Activated T-cell treated with anti-CD3 and anti-CD28 coated beads, Interleukin-2, amount 50 U/mL, for 48 hours (primary cell): ENCODE data around the gene OR4N5.
"Not testable (repeated sequence)": the region's sequence is repeated elsewhere in the genome, so short reads cannot be mapped to it uniquely, and the experiment has no call there.

Source experiments
- DNase-seq, 2 experiments: peaks; one replicate each; pipeline ENCODE4 v3.0.0-alpha.2; 2020

OR4N5 gene

GRCh38 chr14:20138520-20138919, at the start of gene OR4N5:
Gene OR4N5 (plus strand): TSS chr14:20138820. CDS start chr14:20143736, 4,916 bp downstream.
- DNase-seq, result no peak

- no peak for DNase-seq
Measured at GRCh38 chr14:20092050-20092449, 46.6 kb upstream of the OR4N5 start.

- DNase-seq, result no peak
Measured at GRCh38 chr14:20093442-20093841, 45.2 kb upstream of the OR4N5 start.

GRCh38 chr14:20098926-20099770, 39.5 kb upstream of the OR4N5 start:
- DNase-seq, result not testable (repeated sequence)

- no peak for DNase-seq
Measured at GRCh38 chr14:20110438-20110837, 28.2 kb upstream of the OR4N5 start, which contains the start of gene OR4K17. Gene OR4K17 (plus strand): TSS chr14:20110739. CDS start chr14:20117500, 6,761 bp downstream.

GRCh38 chr14:20112321-20112720, 26.3 kb upstream of the OR4N5 start:
- no peak for DNase-seq

GRCh38 chr14:20116748-20117147, 21.9 kb upstream of the OR4N5 start:
- no peak for DNase-seq

- no peak for DNase-seq
Measured at GRCh38 chr14:20118795-20119194, 19.8 kb upstream of the OR4N5 start.

GRCh38 chr14:20143911-20144310, 5.3 kb downstream of the OR4N5 start:
- no peak for DNase-seq

GRCh38 chr14:20144820-20145219, 6.2 kb downstream of the OR4N5 start:
- DNase-seq, result no peak

GRCh38 chr14:20164462-20164861, 25.8 kb downstream of the OR4N5 start:
- DNase-seq, result no peak

GRCh38 chr14:20167091-20167490, 28.5 kb downstream of the OR4N5 start:
- DNase-seq, result no peak

- not testable (repeated sequence) for DNase-seq
Measured at GRCh38 chr14:20169852-20170251, 31.2 kb downstream of the OR4N5 start.

- DNase-seq, result not testable (repeated sequence)
Measured at GRCh38 chr14:20174205-20174604, 35.6 kb downstream of the OR4N5 start.

GRCh38 chr14:20176330-20176729, 37.7 kb downstream of the OR4N5 start:
- no peak for DNase-seq

- no peak for DNase-seq
Measured at GRCh38 chr14:20177433-20177974, 38.9 kb downstream of the OR4N5 start.

GRCh38 chr14:20179218-20179617, 40.6 kb downstream of the OR4N5 start:
- DNase-seq, result no peak

- DNase-seq, result no peak
Measured at GRCh38 chr14:20179880-20180279, 41.3 kb downstream of the OR4N5 start.

GRCh38 chr14:20180486-20180885, 41.9 kb downstream of the OR4N5 start:
- DNase-seq, result no peak

GRCh38 chr14:20184181-20184580, 45.6 kb downstream of the OR4N5 start:
- no peak for DNase-seq

GRCh38 chr14:20190596-20190995, 52.0 kb downstream of the OR4N5 start, which contains the start of gene OR11G2:
Gene OR11G2 (plus strand): TSS chr14:20190896. CDS start chr14:20197438, 6,542 bp downstream.
- DNase-seq, result no peak

- DNase-seq, result no peak
Measured at GRCh38 chr14:20191396-20191795, 52.8 kb downstream of the OR4N5 start.

- DNase-seq, result no peak
Measured at GRCh38 chr14:20194101-20194500, 55.5 kb downstream of the OR4N5 start.
